ENCODE data around the gene FANCI.

The FANCI gene

DNA sequence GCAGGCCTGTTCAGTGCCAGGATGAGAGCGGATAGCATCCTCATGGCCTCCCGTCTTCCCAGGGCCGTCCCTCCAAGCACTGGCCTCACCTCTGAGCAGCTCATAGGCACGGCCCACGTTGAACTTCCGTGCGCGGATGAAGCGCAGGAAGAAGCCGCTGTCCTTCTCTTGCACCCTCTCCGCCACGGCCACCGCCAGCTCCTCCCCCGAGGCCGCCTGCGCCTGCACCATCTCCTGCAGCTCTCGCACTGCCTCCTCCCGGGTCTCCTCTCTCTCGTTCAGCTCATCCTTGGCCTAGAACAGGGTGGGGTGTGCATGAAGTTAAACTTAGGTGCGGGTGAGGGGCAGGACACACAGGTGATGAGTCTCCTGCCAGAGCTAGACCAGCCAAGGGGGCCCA is 26.7 kb upstream of the FANCI start:
- H3K27ac ChIP-seq (ENCODE audit: low read length), result no peak overlapping the region
- H3K36me3 ChIP-seq (replicated peaks; ENCODE audit: insufficient read depth, low read length), result no peaks in the 10 kb centered on the region

DNA sequence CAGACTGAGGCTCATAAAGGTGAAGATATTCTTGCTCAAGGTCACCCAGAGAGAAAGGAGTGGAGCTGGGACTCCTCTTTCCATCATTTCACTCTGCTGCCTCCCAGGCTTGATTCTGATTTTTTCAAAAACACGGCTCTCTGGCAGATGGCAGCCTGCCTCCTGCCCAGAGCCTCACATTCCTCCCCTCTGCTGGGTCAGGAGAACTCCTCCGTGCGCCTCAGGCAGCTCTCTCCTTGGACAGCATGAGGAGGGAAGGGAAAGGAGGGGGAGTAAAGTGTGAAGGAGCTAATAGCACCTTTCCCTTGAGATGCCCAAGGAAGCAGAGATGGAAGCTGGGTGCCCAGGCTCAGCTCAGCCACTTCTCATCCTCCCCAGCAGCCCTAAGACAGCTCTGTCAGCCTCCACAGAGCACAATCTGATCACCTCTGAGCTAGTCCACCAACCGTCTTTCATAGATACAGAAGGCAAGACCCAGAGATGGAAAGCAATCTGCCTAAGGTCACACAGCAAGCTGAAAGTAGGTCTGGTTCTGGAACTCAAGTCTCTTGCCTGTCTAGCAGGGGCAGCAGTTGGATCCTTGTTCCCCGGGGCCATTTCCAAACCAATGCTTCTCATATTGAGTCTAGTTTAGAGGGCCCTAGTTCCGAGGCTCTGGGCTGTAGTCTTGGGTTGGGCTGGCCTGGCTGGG is 25.9 kb upstream of the FANCI start:
- no peak overlapping the region for H3K27ac ChIP-seq (ENCODE audit: low read length)
- DNase-seq, result no peak
- no peaks in the 10 kb centered on the region for H3K27me3 ChIP-seq (replicated peaks; ENCODE audit: insufficient read depth, low read length)
- H3F3A ChIP-seq (ENCODE audit: insufficient read depth, low read length), result no peaks in the 10 kb centered on the region
- no peaks in the 10 kb centered on the region for H3K4me1 ChIP-seq (ENCODE audit: low read length)
- H3K9me2 ChIP-seq (replicated peaks; ENCODE audit: insufficient read depth, low read length), result no peaks in the 10 kb centered on the region
- no peak overlapping the region for H3K4me2 ChIP-seq (ENCODE audit: low read depth, low read length)
- no peak overlapping the region for H2AFZ ChIP-seq (ENCODE audit: low read length)
- TF ChIP-seq EZH2phosphoT487 (IDR thresholded peaks at IDR 0.05; ENCODE audit: low read length) (no peak), EZH2 (optimal IDR thresholded peaks at IDR 0.05; ENCODE audit: low read depth, low read length) (no peak)
- TF ChIP-seq, protein P1, sequence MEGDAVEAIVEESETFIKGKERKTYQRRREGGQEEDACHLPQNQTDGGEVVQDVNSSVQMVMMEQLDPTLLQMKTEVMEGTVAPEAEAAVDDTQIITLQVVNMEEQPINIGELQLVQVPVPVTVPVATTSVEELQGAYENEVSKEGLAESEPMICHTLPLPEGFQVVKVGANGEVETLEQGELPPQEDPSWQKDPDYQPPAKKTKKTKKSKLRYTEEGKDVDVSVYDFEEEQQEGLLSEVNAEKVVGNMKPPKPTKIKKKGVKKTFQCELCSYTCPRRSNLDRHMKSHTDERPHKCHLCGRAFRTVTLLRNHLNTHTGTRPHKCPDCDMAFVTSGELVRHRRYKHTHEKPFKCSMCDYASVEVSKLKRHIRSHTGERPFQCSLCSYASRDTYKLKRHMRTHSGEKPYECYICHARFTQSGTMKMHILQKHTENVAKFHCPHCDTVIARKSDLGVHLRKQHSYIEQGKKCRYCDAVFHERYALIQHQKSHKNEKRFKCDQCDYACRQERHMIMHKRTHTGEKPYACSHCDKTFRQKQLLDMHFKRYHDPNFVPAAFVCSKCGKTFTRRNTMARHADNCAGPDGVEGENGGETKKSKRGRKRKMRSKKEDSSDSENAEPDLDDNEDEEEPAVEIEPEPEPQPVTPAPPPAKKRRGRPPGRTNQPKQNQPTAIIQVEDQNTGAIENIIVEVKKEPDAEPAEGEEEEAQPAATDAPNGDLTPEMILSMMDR (IDR thresholded peaks at IDR 0.05; ENCODE audit: low read length), result no peak
- H3K4me3 ChIP-seq (ENCODE audit: low read length), result no peak overlapping the region
- no peaks in the 10 kb centered on the region for H3K36me3 ChIP-seq (replicated peaks; ENCODE audit: insufficient read depth, low read length)
- no peaks in the 10 kb centered on the region for H3K9me3 ChIP-seq (replicated peaks; ENCODE audit: insufficient read depth, low read length)
- H3K9ac ChIP-seq (ENCODE audit: low read length), result no peak overlapping the region
- H3K79me2 ChIP-seq (ENCODE audit: low read length), result no peaks in the 10 kb centered on the region
- no peaks in the 10 kb centered on the region for H4K20me1 ChIP-seq (ENCODE audit: insufficient read depth, low read length)

More for the DNA sequence above, 26.7 kb upstream of the FANCI start:
- Histone ChIP-seq H3K9me2 (replicated peaks; ENCODE audit: insufficient read depth, low read length) (no peaks in the 10 kb centered on the region), H3K4me3 (ENCODE audit: low read length) (no peak overlapping the region), H3K9me3 (replicated peaks; ENCODE audit: insufficient read depth, low read length) (no peaks in the 10 kb centered on the region), H3K4me1 (ENCODE audit: low read length) (no peaks in the 10 kb centered on the region), H3K4me2 (ENCODE audit: low read depth, low read length) (no peak overlapping the region), H3K79me2 (ENCODE audit: low read length) (no peaks in the 10 kb centered on the region), H4K20me1 (ENCODE audit: insufficient read depth, low read length) (no peaks in the 10 kb centered on the region), H3K9ac (ENCODE audit: low read length) (no peak overlapping the region), H3F3A (ENCODE audit: insufficient read depth, low read length) (no peaks in the 10 kb centered on the region), H2AFZ (ENCODE audit: low read length) (no peak overlapping the region), H3K27me3 (replicated peaks; ENCODE audit: insufficient read depth, low read length) (no peaks in the 10 kb centered on the region)
- DNase-seq, result no peak
- TF ChIP-seq EZH2phosphoT487 (IDR thresholded peaks at IDR 0.05; ENCODE audit: low read length) (no peak), EZH2 (optimal IDR thresholded peaks at IDR 0.05; ENCODE audit: low read depth, low read length) (no peak)
- TF ChIP-seq, protein P1 (IDR thresholded peaks at IDR 0.05; ENCODE audit: low read length), result no peak

DNA sequence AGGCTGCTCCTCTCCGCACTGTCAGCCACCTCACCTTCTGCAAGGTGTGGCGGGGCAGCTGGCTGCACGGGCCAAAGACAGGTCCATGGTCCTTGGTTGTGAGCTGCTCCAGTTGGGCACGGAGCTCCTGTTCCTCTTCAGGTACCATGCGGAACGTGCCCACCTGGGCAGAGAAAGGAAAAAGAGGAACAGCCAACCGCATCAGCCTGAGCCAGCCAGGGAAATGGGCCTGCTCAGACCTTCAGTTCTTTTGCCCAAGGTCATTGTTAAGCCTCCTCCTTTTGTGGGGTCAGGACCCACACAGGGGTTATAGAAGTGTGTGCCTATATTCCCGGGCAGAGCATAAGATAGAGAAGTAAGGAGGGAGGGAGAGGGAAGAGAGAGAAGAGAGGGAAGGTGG is 25.2 kb upstream of the FANCI start:
- H3K9me3 ChIP-seq (replicated peaks; ENCODE audit: insufficient read depth, low read length), result no peaks in the 10 kb centered on the region
- no peaks in the 10 kb centered on the region for H4K20me1 ChIP-seq (ENCODE audit: insufficient read depth, low read length)
- H3K9me2 ChIP-seq (replicated peaks; ENCODE audit: insufficient read depth, low read length), result no peaks in the 10 kb centered on the region
- no peak for TF ChIP-seq EZH2phosphoT487 (IDR thresholded peaks at IDR 0.05; ENCODE audit: low read length)
- no peak for TF ChIP-seq EZH2 (optimal IDR thresholded peaks at IDR 0.05; ENCODE audit: low read depth, low read length)
- TF ChIP-seq, protein P1 (IDR thresholded peaks at IDR 0.05; ENCODE audit: low read length), result no peak
- H3K4me1 ChIP-seq (ENCODE audit: low read length), result no peaks in the 10 kb centered on the region
- H3K4me2 ChIP-seq (ENCODE audit: low read depth, low read length), result no peak overlapping the region
- H3K4me3 ChIP-seq (ENCODE audit: low read length), result no peak overlapping the region
- H3K79me2 ChIP-seq (ENCODE audit: low read length), result no peaks in the 10 kb centered on the region
- no peak overlapping the region for H2AFZ ChIP-seq (ENCODE audit: low read length)
- no peak for DNase-seq
- H3K27me3 ChIP-seq (replicated peaks; ENCODE audit: insufficient read depth, low read length), result no peaks in the 10 kb centered on the region
- H3K9ac ChIP-seq (ENCODE audit: low read length), result no peak overlapping the region
- H3K27ac ChIP-seq (ENCODE audit: low read length), result no peak overlapping the region
- H3F3A ChIP-seq (ENCODE audit: insufficient read depth, low read length), result no peaks in the 10 kb centered on the region
- H3K36me3 ChIP-seq (replicated peaks; ENCODE audit: insufficient read depth, low read length), result no peaks in the 10 kb centered on the region
